GM18505 (cell line): Measurements from ENCODE around the gene RERE.
A peak's percentile ranks its signal among the peaks of the same experiment; 100 is the strongest.

Experiments
- ATAC-seq: cut with Tn5 transposase; IDR thresholded peaks from one replicate; pipeline ENCODE4 v1.9.1; 2021; ENCODE audit not compliant: unreplicated experiment
- POLR2A ChIP-seq: IDR thresholded peaks from 4 replicates; pipeline ENCODE4 v1.6.1; 2011; ENCODE audit warnings: borderline replicate concordance; ENCODE audit not compliant: insufficient read depth, insufficient read length; ENCODE audit errors: extremely low read depth

RERE gene

DNA sequence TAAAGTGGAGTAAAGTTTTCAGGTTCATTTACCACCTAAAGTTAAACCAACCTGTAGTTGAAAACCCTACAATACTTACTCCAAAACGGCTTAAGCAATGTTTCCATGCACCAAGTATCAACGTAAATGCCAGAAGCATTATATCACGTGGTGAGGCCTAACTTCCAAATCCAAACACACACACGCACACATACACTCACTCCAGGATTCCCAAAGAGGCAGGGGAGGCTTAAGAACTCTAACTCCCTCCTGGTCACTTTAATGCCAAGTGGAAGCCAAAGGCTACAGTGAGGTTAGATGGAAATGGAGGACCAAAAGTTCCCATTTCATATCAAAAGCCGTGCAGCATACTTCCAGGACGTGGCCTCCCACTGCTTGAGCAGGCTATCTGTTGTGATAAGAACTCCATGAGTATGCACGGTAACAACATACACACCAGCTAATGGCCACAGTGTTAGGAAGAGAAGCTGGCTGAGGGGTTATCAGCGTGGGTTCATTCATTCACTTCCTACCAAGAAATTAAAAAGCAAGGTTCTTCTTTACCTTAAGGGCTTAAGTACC is 275.4 kb downstream of the RERE start:
- no peak for TF ChIP-seq POLR2A
- no peak for ATAC-seq

GRCh38 chr1:8540971-8541370 is 276.5 kb downstream of the RERE start:
- no peak for TF ChIP-seq POLR2A
- no peak for ATAC-seq

GRCh38 chr1:8540261-8540941 is 277.0 kb downstream of the RERE start:
- TF ChIP-seq POLR2A, result no peak
- ATAC-seq, result no peak

GRCh38 chr1:8539683-8540082 is 277.8 kb downstream of the RERE start:
- TF ChIP-seq POLR2A, result no peak
- no peak for ATAC-seq

GRCh38 chr1:8538502-8538901 is 278.9 kb downstream of the RERE start:
- no peak for TF ChIP-seq POLR2A
- ATAC-seq, result no peak

GRCh38 chr1:8537991-8538390 is 279.4 kb downstream of the RERE start:
- ATAC-seq, result no peak
- no peak for TF ChIP-seq POLR2A

DNA sequence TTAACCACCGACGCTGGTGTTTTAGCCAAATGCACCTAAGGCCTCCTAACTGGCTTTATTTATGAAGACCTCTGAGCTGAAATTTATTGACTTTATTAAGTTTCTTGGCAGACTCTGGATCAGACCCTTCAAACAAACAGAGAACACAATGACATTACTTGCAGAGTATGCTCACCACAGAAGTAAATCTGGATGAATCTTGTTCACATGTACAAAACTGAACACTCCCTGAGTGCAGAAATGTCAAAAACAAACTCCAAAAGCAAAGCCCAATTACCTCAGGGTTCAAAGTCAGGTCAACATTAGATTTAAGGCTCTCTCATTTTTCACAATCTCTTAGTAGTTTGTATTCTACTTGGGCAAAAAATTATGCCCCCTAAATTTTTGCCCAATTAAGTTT is 280.9 kb downstream of the RERE start:
- TF ChIP-seq POLR2A, result no peak

DNA sequence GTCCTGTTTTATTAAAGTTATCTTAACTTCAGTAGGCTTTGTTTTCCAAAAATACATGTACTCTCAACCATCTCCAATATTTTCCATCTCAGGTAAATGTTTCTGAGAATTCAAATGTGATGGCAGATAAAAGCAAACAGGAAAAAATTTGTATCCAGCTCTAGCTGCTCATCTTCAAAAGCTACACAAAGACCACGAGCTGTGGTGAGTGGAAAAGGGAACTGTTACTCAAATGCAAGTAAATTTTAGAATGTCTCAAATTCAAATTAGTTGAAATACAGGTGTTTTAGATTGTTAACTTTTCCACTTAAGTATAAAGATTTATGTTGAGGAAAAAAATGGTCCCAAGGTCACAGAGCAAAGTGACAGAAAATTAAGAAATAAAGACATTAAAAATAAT is 283.5 kb downstream of the RERE start:
- no peak for ATAC-seq
- TF ChIP-seq POLR2A, result no peak

More for the DNA sequence above, 280.9 kb downstream of the RERE start:
- ATAC-seq, result no peak

GRCh38 chr1:8533124-8533523 is 284.3 kb downstream of the RERE start:
- no peak for ATAC-seq
- TF ChIP-seq POLR2A, result no peak

DNA sequence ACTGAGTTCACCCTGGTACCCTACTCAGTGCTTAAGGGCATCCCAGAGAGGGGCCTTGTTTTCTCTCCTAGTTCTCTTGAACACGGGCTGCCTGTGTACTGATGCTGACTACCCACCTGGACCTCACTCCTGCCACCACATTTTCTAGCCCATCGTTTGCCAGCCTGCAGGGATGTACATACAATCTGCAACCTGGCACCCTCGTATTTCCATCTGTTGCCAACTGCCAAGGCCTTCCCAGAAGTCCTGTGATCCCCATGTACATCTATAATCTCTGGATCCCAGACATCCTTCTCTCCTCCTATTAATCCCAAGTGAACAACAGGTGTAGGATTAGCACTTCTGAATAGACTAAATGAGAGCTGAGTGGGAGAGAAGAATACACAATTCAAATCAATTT is 287.5 kb downstream of the RERE start:
- no peak for ATAC-seq
- TF ChIP-seq POLR2A, result no peak

- TF ChIP-seq POLR2A, result no peak
- ATAC-seq, result no peak
These were observed 289.5 kb downstream of the RERE start for GRCh38 chr1:8527941-8528340.

DNA sequence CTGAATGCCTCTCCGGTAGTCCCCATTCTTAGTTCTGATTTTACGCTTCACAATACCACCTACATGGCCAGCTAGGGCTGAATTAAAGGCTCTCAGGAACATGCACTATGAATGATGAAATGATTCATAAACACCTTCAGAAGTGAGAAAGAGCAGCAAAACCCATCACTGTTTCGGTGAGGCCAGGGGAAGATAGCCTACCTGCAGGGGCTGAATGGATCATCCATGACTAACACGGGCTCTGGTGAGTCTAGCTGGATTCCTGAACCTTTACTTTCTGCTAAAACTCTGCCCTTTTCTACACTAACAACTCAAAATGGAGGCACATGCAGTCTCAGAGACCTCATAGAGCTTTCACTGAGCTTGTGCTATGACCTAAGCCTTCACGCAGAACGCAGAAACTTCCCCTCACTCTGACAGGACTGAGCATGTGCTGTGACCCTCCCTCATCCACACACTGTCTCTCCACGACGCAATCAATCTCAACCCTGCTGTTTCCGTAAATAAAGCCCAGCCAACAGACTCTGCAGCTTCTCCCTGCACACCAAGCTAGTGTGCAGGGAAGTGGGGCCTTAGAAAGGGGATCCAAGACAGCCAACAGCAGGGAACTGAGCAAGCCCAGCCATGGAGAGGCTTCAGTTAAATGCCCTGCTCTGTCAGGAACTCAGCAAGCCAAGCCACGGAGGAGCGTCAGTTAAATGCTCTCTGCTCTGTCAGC is 291.7 kb downstream of the RERE start:
- peak; percentile 51 for ATAC-seq
- peak; percentile 47 for TF ChIP-seq POLR2A

GRCh38 chr1:8525216-8525557 is 292.3 kb downstream of the RERE start:
- ATAC-seq, result no peak
- no peak for TF ChIP-seq POLR2A

DNA sequence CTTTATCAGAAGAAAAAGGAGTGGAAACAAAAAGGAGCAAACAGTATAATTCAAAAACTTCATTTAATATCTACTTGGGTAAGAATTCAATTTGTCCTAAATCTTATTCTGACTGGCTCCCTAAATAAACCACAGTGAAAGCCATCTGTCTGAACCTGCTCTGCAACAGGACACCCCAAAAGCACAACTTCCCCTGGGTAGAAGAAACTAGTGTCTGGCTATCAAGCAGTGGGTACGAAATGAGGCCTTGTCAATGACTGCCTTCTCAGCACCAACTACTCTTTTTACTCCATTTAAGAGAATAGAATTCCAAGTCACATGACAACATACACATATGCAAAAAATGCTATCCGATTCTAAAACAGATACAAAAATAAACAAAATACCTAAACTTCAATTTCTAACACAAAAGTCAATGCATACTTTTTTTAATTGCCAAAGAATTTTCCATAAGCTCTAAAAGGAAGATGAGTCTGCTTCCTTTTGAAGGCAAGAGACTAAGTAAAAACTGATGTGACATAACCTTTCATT is 292.7 kb downstream of the RERE start:
- no peak for ATAC-seq
- TF ChIP-seq POLR2A, result no peak

- TF ChIP-seq POLR2A, result no peak
- ATAC-seq, result no peak
These were observed 293.7 kb downstream of the RERE start for GRCh38 chr1:8523666-8524206.

- no peak for ATAC-seq
These were observed 296.9 kb downstream of the RERE start for GRCh38 chr1:8520483-8520966.

More at GRCh38 chr1:8520483-8520966, 296.9 kb downstream of the RERE start:
- no peak for TF ChIP-seq POLR2A
